Natural killer cell (primary cell): ENCODE data around the gene ANKLE1. TPM values are rescaled to one million over a fixed set of nuclear protein-coding genes. Genes with fewer than 3 reads are reported as not detected.

ENCODE experiments used
- ATAC-seq, 3 donors: fragments of 150-1000 bp in 2 of 3; fragments of 200-7000 bp in 1 of 3; cut with Tn5 transposase; 1 replicate in 1 of 3; 2 replicates in 2 of 3; pipeline ENCODE4 v1.10.0; 2021; ENCODE audit warnings: mild to moderate bottlenecking in 2 of 3, moderate library complexity in 2 of 3
- DNase-seq, 2 donors: peaks; one replicate each; pipeline versions ENCODE4 v3.0.0 to v3.0.0-alpha.2; 2013 to 2021; ENCODE audit warnings: mixed read lengths in 1 of 2
- H3K27ac ChIP-seq: one replicate; pipeline ENCODE4 v1.5.1; 2013; ENCODE audit warnings: mild to moderate bottlenecking, low read length
- H3K27me3 ChIP-seq: one replicate; pipeline ENCODE4 v1.6.1; 2013; ENCODE audit warnings: low read length; ENCODE audit not compliant: control insufficient read depth, insufficient read depth
- H3K36me3 ChIP-seq: one replicate; pipeline ENCODE4 v1.6.1; 2013; ENCODE audit warnings: low read length; ENCODE audit not compliant: control insufficient read depth, insufficient read depth
- H3K4me1 ChIP-seq: one replicate; pipeline ENCODE4 v1.6.1; 2013; ENCODE audit warnings: low read length; ENCODE audit not compliant: control insufficient read depth, insufficient read depth
- H3K4me3 ChIP-seq: one replicate; pipeline ENCODE4 v1.5.1; 2013; ENCODE audit warnings: low read length
- H3K9me3 ChIP-seq: one replicate; pipeline ENCODE4 v1.6.1; 2013; ENCODE audit warnings: low read length; ENCODE audit not compliant: control insufficient read depth, insufficient read depth
- H3K27ac Mint-ChIP-seq, 2 donors: one replicate each; pipeline ENCODE4 v1.8.0; 2022; ENCODE audit warnings: mild to moderate bottlenecking in 2 of 2, mixed read lengths in 2 of 2, moderate library complexity in 1 of 2
- H3K27me3 Mint-ChIP-seq, 2 donors: one replicate each; pipeline ENCODE4 v1.8.0; 2022; ENCODE audit warnings: low read depth in 2 of 2, mixed read lengths in 2 of 2
- H3K36me3 Mint-ChIP-seq: one replicate; pipeline ENCODE4 v1.8.0; 2022; ENCODE audit warnings: mixed read lengths
- H3K4me1 Mint-ChIP-seq, 2 donors: one replicate each; pipeline ENCODE4 v1.8.0; 2022; ENCODE audit warnings: mixed read lengths in 2 of 2
- H3K4me3 Mint-ChIP-seq: one replicate; pipeline ENCODE4 v1.8.0; 2022; ENCODE audit warnings: mild to moderate bottlenecking, moderate library complexity, mixed read lengths
- H3K9me3 Mint-ChIP-seq, 2 donors: one replicate each; pipeline ENCODE4 v1.8.0; 2022; ENCODE audit warnings: mixed read lengths in 2 of 2
- CTCF ChIP-seq: fragments of 200-600 bp; IDR thresholded peaks from one replicate; pipeline ENCODE4 v1.8.0; 2022; ENCODE audit warnings: antibody characterized with exemption
- WGBS: methylation state at CpG from one replicate; pipeline ENCODE4 v1.1.7; 2013; ENCODE audit warnings: missing lambda C conversion rate; ENCODE audit not compliant: insufficient coverage; 5-methylcytosine and 5-hydroxymethylcytosine counted together
- intact Hi-C: fragments of 100-400 bp; cut with micrococcal nuclease; formaldehyde crosslinking; loops from one replicate; pipeline ENCODE4 v1.14.2; 2022
- total RNA-seq, 4 donors: library from RNA; stranded (reverse); fragments of 120-200 nt in 1 of 4; gene quantifications; one replicate each; pipeline versions ENCODE4 v1.2.3 to v1.2.4, GENCODE V29; 2013 to 2022

Gene ANKLE1
- total RNA-seq, 3 donors from 2014 or later (not counting 1 experiment from before 2014, with no cell fraction given): 1.3 to 3.6 (median 2.0) TPM

DNA sequence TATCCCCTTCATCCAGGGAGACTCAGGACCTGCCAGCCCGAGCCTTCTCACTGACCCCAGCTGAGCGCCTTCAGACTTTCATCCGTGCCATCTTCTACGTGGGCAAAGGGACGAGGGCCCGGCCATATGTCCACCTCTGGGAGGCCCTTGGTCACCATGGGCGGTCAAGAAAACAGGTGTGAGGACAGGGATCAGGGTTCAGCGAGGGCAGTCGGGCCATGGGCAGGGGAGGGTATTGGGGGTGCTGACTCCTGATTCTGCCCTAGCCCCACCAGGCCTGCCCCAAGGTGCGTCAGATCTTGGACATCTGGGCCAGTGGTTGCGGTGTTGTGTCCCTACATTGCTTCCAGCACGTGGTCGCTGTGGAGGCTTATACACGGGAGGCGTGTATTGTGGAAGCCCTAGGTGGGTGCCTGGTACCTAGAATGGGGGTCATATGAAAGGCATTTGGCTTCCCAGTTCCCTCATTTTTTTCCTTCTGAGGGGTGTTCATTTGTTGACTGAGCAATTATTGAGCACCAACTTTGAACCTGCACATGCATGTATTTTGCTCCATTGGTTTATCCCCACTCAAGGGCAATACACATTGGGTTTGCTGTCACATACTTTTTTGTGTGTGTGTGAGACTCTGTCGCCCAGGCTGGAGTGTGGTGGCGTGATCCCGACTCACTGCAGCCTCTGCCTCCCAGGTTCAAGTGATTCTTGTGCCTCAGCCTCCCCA lies 3.9 kb downstream of the ANKLE1 start:
- Histone ChIP-seq H3K36me3 (no peaks in the 10 kb centered on the region), H3K4me3 (no peak overlapping the region), H3K27ac (no peak overlapping the region), H3K27me3 (peaks cover 12% of the 10 kb centered on the region), H3K4me1 (peaks cover 21% of the 10 kb centered on the region), H3K9me3 (no peaks in the 10 kb centered on the region)
- Mint-ChIP-seq H3K4me1 (peaks cover 0 to 14% of the 10 kb centered on the region in 2 donors), H3K27ac (no peak overlapping the region), H3K4me3 (no peak overlapping the region), H3K36me3 (no peaks in the 10 kb centered on the region), H3K27me3 (peaks cover 0 to 22% of the 10 kb centered on the region in 2 donors), H3K9me3 (no peaks in the 10 kb centered on the region)
- ATAC-seq (no peak), DNase-seq (no peak)
- intact Hi-C loops: no loop called here
- TF ChIP-seq CTCF: no peak
- 91% methylated on average over 18 of the region's 18 CpGs for WGBS

DNA sequence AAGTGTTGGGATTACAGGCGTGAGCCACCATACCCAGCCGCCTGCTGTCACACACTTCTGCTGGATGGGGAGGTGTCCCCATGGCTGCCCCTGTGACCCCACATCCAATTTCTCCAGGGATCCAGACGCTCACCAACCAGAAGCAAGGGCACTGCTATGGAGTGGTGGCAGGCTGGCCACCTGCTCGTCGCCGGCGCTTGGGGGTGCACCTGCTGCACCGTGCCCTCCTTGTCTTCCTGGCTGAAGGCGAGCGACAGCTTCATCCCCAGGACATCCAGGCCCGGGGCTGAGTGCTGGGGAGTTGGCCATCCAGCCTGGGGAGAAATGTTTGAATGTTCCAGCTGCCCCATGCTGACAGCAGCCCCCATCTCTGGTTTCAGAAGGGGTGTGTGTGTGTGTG lies 4.6 kb downstream of the ANKLE1 start:
- DNase-seq (no peak), ATAC-seq (no peak)
- 98% methylated on average over 11 of the region's 11 CpGs for WGBS
- Mint-ChIP-seq H3K9me3 (no peaks in the 10 kb centered on the region), H3K27ac (no peak overlapping the region), H3K36me3 (no peaks in the 10 kb centered on the region), H3K4me3 (no peak overlapping the region), H3K4me1 (peaks cover 0 to 14% of the 10 kb centered on the region in 2 donors), H3K27me3 (peaks cover 0 to 22% of the 10 kb centered on the region in 2 donors)
- Histone ChIP-seq H3K4me3 (no peak overlapping the region), H3K36me3 (no peaks in the 10 kb centered on the region), H3K27me3 (peaks cover 11% of the 10 kb centered on the region), H3K9me3 (no peaks in the 10 kb centered on the region), H3K4me1 (peaks cover 20% of the 10 kb centered on the region), H3K27ac (no peak overlapping the region)
- TF ChIP-seq CTCF: no peak
- intact Hi-C loops: no loop called here

DNA sequence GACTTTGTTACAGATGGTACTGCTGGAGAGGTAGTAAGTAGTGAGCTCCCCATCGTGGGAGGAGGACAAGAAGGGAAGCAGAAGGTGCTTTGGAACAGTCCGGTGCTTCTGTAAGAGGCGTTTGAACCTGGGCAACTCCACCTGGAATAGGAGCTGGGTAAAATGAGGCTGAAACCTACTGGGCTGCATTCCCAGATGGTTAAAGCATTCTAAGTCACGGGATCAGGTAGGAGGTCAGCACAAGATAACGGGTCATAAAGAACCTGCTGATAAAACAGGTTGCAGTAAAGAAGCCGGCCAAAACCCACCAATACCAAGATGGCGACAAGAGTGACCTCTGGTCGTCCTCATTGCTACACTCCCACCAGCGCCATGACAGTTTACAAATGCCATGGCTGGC lies 5.1 kb downstream of the ANKLE1 start:
- Histone ChIP-seq H3K4me3 (no peak overlapping the region), H3K27ac (no peak overlapping the region), H3K9me3 (no peaks in the 10 kb centered on the region), H3K27me3 (peaks cover 7% of the 10 kb centered on the region), H3K36me3 (no peaks in the 10 kb centered on the region), H3K4me1 (peaks cover 16% of the 10 kb centered on the region)
- H3K9me3 Mint-ChIP-seq: no peaks in the 10 kb centered on the region
- no peak for TF ChIP-seq CTCF
- 95% methylated on average over 9 of the region's 9 CpGs for WGBS
- H3K4me3 Mint-ChIP-seq: no peak overlapping the region
- H3K27ac Mint-ChIP-seq: no peak overlapping the region
- H3K27me3 Mint-ChIP-seq: peaks cover 0 to 19% of the 10 kb centered on the region in 2 donors
- H3K36me3 Mint-ChIP-seq: no peaks in the 10 kb centered on the region
- intact Hi-C loops: no loop called here
- no peak for DNase-seq
- H3K4me1 Mint-ChIP-seq: peaks cover 0 to 11% of the 10 kb centered on the region in 2 donors
- no peak for ATAC-seq

DNA sequence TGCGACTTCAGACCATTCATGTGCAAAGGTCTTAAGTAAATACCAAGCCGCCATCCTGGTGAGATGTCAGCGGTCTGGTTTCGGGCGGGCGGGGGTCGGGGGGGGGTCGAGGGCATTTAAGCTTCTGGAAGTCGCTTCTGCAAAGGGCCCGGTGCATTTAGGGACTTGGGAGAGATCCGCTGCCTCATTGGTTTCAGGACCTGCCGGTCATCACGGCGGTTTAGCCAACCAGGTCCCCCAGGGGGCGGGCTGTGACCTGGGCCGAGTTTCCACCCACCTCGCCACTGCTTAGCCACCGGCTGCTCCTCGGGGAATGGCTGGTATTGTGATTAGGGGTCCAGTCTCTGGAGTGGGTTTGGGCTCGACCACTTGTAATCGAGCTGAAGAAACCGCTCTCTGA lies 7.8 kb downstream of the ANKLE1 start:
- Mint-ChIP-seq H3K4me3 (no peak overlapping the region), H3K27ac (no peak overlapping the region), H3K36me3 (no peaks in the 10 kb centered on the region), H3K4me1 (peaks cover 0 to 10% of the 10 kb centered on the region in 2 donors), H3K27me3 (peaks cover 0 to 5% of the 10 kb centered on the region in 2 donors), H3K9me3 (no peaks in the 10 kb centered on the region)
- H3K4me3 ChIP-seq: no peak overlapping the region
- ATAC-seq (no peak), DNase-seq (peak in 1 of 2 donors; percentile 60)
- intact Hi-C loops: no loop called here
- H3K36me3 ChIP-seq: no peaks in the 10 kb centered on the region
- peaks cover 11% of the 10 kb centered on the region for H3K4me1 ChIP-seq
- no peaks in the 10 kb centered on the region for H3K9me3 ChIP-seq
- TF ChIP-seq CTCF: no peak
- no peaks in the 10 kb centered on the region for H3K27me3 ChIP-seq
- H3K27ac ChIP-seq: no peak overlapping the region
- WGBS: 17% methylated on average over 22 of the region's 22 CpGs
